CD1c-positive myeloid dendritic cell (primary cell): ENCODE measurements around the gene BUD31.
A peak's percentile ranks its signal among the peaks of the same experiment; 100 is the strongest.
"Not testable (repeated sequence)": the region's sequence is repeated elsewhere in the genome, so short reads cannot be mapped to it uniquely, and the experiment has no call there.

Experiments
- DNase-seq: peaks from one replicate; pipeline ENCODE4 v3.0.0-alpha.2; 2016; ENCODE audit errors: extremely low spot score

Gene BUD31

DNA sequence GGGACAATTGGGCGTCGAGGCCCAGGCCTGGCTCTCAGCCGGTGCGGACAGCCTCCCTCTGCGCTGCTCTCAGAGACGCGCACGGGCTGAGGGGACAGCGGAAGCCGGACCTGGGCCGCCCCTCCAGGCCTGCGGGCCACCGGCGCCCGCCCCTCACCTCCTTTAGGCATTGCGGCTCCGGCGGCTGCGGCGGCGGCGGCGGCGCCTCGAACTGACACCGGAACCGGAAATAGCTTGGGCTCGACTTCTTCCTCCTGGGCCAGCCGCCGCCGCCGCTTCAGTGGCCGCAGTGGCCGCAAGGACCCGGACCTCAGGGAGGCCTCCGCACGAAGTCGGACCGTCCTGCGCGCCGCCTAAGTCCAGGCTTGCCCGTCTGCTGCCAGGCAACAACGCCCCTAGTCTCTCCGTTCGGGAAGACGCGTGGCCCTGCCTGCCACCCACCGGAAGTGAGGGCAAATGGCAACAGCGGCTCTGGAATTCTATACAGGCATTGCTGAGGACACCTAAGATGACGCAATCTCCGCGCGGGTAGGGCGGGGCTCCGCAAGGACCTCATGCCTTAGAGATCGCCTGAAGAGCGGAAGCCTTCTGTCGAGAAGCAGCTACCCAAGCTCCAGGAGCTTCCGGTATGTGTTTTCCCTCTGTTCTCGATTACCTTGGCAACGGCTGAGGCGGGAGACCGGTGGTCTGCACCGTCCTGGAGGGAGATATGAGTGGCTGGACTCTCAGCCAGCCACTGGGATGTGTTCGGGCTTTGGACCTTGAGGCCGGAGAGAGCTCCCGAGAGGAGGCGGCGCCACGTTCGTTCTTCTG is at the start of gene BUD31, which contains the start of gene PDAP1:
Gene BUD31 (plus strand): TSS at position 591 of the 813 bp plus-strand sequence. CDS start 2,124 bp downstream, outside the sequence.
Gene PDAP1 (minus strand): TSS at position 219 of the 813 bp plus-strand sequence. CDS start 49 bp downstream, at position 170.
- DNase-seq: peak; percentile 97

DNA sequence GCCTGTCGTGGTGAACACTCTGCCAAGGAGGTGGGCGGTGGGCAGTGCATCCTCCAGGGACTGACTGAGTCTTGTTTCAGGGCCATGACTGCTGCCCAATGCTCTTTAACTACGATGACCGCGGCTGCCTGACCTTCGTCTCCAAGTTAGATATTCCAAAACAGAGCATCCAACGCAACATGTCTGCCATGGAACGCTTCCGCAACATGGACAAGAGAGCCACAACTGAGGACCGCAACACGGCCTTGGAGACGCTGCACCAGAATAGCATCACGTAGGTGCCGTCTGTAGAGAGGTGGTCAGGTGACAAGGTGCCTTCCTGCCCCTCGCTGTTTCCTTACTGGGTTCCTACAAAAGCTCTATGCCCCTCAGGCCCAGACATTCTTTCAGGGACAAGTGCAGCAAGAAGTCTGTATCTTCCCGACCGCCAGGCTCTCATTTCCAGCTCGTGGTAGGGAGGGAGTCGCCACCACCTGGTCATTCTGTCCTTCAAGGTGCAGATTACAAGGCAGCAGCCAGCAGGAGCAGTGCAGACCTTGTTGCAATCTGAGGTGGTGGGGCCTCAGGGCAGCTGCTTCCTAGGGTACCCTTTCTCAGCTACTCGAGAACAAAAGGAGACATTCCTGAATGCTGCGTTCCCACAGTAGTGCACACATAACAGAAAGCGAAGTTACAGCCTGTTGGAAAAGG is 49.2 kb upstream of the BUD31 start:
- no peak for DNase-seq

DNA sequence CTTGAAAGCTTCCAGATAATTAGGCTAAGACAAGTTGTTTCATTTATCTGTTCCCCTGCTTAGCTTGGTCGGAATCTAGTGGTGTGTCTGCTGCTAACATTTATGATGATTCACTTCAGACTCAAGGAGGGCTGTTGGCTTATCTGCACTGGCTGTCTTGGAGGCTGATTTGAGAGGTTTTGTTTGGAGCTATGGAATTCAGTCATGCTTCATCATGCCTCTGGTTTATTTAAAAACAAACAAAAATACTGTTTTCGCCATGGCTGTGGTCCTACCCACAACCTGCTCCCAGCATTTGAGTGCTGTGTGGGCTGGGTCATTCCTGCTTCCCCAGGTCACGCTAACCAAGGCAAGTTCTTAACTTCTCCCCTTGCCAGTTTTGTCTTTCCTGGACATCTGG is 46.0 kb upstream of the BUD31 start:
- DNase-seq: no peak

DNA sequence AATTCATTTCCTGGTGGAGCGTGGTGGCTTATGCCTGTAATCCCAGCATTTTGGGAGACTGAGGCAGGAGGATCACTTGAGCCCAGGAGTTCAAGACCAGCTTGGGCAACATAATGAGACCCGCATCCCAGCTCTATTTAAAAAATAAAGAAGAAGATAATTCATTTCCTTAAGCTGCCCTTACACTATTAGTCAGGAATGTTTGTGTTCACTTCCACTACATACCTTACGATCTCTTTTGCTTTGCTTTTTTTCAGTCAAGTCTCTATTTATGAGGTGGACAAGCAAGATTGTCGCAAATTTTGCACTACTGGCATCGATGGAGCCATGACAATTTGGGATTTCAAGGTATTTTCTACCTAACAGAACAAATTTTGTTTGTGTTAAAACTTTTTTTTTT is 45.5 kb upstream of the BUD31 start:
- DNase-seq: no peak

DNA sequence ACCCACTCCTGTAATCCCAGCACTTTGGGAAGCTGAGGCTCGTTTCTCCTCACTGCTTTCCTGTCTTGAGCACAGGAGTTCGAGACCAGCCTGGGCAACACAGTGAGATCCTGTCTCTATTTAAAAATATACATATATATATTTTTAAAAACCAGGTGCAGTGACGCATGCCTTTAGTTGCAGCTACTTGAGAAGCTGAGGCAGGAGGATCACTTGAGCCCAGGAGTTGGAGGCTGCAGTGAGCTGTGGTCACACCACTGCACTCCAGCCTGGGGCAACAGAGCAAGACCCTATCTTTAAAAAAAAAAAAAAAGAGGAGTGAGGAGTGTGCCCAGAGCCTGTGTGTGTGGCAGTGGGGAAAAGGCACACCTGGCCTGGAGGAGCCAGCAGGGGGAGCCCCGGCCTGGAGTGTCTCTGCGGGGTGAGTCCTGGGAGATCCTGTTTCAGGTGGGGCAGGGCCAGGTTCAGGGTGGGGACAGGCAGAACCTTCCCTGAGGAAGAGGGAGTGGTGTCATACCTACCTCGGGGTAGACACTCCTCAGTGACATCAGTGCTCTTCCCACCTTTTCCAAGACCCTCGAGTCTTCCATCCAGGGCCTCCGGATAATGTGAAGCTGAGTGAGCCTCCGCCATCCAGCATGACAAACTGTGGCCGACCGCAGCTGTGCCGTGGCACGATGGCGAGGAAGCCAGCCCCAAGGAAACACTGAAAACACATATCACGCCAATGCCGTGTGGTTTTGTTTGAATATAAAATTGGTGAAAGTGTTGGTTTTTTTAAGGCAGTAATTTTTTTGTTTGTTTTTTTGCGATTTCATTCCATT is 43.2 kb upstream of the BUD31 start:
- peak; percentile 56 for DNase-seq

DNA sequence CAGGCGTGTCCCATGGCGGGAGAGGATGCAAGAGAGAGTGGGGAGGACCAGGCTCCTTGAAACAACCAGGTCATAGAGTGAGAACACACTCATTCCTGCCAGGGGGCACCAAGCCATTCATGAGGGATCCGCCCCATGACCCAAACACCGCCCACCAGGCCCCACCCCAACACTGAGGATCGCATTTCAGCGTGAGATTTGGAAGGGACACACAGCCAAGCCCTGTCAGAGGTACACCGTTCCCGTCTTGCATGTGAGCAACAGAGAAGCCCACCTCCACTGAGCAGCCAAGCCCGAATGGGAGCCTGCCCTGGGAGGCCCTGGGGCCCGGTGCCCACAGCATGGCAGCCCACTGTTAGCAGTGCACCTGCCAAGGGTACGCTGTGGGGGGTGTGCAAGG is 42.1 kb upstream of the BUD31 start:
- DNase-seq: no peak

DNA sequence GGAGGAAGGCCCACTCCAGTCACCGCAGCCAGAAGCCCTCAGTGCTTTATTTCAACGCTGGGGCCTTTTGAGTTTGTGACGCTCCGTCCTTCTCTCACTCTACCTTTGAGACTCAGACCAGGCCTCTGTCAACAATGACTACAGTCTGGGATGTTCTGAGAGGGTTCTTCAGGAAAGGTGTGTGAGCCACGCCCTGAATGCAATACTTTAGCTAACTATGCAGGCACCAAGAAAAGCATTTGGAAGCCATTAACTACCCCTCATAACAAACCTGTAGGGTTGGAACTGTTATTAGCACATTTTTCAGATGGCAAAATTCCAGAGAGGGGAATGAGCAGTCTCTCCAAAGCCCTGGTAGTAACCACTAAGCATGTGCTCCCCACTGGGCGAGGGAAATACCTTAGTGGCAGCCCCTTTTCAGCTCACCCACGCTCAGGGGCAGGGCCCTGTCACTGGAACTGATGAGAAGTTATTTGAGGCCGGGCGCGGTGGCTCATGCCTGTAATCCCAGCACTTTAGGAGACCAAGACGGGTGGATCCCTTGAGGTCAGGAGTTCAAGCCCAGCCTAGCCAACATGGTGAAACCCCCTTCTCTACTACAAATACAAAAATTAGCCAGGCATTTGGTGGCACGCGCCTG is 39.9 kb upstream of the BUD31 start:
- DNase-seq: no peak

DNA sequence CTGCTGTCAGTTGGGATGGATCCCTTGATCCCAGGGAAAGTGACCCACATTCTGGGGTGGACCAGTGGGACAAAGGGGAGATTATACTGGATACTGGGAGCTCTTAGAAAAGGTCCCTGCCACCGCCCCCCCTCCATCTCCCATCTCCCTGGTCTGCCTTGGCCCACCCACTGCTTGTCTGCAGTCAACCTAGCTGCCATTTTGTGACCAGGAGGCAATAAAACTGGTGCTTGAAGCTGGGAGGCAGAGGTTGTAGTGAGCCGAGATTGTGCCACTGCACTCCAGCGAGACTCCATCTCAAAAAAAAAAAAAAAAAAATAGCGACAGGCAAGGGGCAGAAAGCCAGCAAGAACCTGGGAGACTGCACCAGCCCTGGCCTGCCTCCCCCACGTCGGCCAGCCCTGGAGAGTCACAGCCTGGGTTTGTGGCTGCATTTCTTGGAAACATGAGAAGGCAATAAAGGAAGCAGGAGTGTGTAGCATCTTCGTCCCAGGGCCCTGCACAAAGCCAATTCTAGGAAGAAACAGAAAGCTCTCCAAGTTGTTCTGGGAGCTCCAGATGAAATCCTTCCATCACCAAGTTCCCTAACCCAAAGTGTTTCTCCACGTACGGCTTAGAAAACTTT is 38.9 kb upstream of the BUD31 start:
- peak; percentile 42 for DNase-seq

DNA sequence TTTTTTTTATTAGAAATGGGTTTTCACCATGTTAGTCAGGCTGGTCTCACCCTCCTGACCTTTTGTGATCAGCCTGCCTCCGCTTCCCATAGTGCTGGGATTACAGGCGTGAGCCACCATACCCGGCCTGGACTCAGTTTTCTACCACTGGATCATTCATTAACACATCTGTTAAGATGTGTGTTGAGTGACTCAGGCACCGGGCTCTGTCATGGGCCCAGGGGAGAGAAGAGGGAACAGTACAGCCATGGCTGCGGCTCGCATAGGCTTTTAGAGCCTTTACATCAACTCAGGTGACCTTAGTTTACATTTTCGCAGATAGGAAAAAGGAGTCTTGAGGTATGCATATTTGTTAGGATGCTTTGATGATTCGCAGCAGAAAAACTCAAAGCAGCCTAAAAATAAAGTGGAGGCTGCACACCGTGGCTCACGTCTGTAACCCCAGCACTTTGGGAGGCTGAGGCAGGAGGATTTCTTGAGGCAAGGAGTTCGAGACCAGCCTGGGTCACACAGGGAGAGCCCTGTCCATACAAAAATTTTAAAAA is 37.3 kb upstream of the BUD31 start:
- DNase-seq: no peak

DNA sequence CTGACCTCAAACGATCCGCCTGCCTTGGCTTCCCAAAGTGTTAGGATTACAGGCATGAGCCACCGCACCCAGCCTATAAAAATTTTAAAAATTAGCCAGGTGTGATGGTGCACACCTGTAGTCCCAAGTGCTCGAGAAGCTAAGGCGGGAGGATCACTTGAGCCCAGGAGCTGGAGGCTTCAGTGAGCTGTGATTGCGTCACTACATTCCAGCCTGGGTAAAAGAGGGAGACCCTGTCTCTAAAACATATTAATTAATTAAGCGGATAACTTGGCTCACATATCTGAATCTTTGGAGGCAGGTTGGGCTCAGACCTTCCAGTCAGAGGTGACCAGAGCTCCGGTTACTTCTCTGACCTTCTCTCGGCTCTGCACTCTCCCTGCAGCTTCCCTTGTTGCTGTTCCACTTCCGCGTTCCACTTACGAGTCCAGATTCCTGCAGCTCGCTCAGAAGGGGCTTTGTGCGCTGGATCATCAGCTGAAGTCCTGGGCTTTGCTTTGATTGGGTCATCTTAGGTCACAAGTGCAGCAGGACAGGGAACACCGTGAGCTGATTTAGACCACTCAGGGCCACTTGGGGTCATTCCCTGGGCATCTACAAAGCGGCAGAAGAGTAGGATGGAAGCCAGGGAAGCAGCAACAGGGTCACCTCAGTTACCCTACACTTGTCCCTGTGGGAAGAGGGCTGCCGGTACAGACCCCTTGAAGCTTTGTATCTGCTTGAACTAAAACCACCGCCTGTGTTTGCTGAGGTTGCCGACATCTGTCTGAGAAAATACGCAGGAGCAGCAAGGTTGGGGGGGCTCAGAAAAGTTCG is 36.3 kb upstream of the BUD31 start:
- peak; percentile 45 for DNase-seq

DNA sequence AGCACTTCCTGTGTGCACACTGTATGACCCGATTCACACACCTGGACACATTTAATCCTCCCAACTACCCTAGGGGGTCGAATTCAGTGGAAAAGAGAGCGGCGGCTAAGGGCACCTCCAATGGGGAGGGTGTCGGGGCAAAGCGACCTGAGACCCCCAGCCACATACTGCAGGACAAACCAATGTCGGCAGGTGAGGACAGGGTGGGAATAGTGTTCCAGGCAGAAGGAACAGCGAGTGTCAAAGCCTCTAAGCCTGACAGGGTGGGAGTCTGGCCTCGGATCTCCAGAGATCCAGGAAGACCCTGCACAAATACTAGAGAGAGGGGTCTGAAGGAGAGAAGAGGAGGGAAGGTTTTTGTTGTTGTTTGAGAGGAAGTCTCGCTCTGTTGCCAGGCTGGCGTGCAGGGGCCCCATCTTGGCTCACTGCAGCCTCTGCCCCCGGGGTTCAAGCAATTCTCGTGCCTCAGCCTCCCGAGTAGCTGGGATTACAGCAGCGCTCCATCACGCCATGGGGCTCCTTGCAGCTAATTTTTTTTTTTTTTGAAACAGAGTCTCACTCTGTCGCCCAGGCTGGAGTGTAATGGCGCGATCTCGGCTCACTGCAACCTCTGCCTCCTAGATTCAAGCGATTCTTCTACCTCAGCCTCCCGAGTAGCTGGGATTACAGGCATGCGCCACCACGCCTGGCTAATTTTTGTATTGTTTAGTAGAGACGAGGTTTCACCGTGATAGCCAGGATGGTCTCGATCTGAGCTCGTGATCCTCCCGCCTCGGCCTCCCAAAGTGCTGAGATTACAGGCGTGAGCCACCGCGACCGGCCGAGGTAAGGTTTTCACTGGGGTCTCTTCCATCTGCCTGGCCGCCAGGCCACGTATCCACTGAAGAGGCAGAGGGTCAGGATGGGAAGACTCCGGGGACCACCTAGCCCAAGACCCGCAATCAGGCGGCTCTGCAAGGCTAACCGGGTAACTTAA is 35.4 kb upstream of the BUD31 start:
- no peak for DNase-seq

DNA sequence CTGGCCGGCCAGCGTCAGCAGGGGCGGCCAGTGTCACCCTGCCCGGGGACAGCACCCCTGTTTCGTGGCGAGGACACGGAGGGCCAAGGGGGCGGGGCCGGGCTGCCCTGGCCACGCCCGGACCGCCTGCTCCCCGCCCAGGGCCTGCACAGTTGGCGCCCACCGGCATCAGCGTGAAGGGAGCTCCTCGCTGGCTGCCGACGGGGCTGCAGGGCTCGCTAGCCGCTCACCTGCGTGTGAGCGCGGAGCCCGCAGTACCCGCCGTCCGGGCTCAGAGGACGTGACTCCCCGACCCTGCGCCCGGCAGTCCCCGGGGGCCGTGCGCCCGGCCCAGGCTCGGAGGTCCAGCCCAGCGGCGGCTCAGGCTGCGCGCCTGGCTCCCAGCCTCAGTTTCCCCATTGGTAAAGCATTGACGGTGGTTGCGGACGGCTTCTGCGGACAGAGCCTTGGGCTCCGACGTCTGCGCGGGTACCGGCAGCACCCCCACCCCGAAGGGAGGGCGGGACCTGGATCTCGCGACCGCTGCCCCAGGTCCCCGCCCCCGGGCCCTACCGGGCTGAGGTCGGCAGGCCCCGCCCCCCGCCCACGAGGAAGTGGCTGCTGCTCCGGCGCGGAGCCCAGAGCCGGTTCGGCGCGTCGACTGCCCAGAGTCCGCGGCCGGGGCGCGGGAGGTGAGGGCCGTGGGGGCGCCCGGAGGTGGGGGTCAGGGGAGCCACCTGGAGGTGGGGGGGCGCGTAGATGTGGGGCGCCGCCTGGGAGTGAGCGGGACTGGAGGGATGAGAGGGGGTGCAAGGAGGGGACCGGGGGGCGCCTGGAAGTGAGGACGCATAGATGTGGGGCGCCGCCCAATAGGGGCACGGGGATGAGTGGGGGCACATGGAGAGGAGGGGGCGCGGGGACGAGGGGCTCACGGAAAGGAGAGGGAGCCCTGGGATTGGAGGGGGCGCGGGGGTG is 34.4 kb upstream of the BUD31 start, which contains the start of gene ARPC1B:
Gene ARPC1B (plus strand): TSS at position 620 of the 954 bp plus-strand sequence. CDS start 10,985 bp downstream, outside the sequence.
- peak; percentile 94 for DNase-seq

DNA sequence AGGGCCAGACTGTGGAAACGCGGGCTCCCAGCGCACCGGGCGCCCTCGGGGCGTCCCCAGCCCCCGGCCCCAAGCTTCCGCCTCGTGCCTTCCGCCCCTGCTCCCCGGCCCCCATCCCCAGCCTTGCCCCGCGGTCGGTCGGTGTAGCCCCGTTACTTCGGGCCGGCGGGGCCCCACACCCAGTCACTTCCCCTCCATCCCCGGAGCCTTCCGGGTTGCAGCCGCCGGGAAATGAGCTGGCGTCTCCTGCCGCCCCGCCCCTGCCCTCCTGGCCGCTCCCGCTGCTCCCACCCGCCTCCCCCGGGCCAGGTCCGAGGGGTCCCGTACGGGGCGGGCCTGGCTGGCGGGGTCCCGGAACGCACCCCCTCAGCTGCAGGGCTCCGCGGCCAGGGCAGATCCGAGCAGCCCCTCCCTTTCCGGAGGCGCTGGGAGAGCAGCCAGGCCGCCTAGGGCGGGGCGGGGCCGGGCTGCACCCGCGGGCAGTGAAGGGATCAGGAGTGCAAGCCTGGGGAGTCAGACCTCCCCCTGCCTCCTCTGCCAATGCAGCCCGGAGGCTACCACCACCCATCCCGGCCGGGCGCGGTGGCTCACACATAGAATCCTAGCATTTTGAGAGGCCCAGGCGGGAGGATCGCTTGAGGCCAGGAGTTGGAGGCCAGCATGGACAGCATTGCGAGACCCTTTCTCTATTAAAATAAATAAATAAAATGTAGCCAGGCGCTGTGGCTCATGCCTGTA is 33.5 kb upstream of the BUD31 start:
- DNase-seq: peak; percentile 76

DNA sequence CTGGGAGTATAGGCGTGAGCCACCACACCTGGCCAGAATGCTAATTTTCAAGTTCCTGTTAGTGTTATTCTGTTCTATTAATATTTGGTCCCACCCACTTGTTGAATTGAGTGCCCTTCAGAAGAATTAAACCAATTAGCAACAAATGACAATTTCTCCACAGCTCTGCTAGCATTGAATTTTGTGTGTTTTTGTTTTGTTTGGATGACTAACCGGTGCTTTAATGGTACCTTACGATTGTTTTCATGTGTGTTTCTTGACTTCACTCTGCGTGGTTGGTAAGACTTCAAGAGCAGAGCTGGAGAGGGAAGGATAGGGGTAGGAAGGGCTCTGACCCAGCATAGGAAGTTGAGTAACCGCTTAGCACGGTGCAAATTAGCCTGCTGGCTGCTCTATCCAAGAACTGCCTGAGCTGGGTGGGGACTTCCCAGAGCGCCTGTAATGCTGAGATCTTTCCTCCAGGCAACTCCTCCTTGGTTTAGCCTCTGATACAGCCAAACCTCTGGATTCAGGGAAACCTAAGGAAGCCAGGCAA is 29.7 kb upstream of the BUD31 start:
- DNase-seq: peak; percentile 91

DNA sequence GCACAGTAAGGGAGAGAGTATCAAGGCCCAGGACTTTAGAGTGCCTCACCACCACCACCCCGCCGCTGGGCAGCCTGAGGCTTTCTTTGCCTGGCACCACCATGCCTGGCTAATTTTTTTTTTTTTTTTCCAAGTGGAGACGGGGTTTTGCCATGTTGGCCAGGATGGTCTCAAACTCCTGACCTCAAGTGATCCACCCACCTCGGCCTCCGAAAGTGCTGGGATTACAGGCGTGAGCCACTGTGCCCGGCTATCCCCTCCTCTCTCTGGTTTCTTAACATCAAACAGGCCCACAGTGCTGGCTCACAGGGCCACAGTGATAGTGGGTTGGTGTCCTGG is 29.1 kb upstream of the BUD31 start:
- DNase-seq: not testable (repeated sequence)

DNA sequence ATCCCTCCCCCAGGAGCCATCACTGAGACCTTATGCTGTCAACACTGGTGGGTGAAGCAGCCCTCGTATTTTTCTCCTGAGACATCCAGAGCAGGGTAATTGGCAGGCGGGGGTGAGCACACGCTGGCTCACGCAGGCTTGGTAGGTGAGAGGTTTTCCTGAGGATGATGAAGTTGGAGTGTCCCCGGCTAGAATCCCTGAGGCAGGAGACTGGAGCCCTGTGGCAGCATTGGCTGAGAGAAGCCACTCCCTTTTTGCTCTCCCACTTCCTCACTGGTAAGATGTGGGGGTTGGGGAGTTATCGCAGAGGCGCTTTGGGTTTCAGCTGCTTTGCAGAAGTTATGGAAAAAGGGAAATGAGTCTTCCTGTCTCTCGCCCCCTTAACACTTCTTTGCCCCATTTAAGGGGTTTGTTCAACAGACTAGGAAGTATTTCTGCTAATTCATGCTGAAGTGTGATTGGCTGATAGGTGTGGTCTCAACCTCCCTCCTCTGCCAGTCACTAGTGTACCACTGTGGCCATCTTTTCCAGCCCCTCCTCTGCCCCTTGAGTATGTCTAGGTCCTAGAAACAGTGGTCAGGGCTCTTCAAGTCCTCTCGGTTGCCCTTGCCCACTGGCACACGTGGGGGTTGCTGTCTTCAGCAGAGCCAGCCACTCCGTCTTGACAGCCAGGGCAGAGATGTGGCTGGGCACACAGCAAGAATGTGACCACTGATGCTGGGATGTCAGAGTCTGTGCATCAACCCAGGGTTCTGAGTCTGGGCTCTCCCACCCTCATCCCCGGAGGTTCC is 28.5 kb upstream of the BUD31 start:
- peak; percentile 96 for DNase-seq
